Measurements from ENCODE around the gene SULF2. TPM values are rescaled to one million over a fixed set of nuclear protein-coding genes. Genes with fewer than 3 reads are reported as not detected.

The SULF2 gene
- total RNA-seq, 1 experiment from 2014 or later = 3.9 TPM

DNA sequence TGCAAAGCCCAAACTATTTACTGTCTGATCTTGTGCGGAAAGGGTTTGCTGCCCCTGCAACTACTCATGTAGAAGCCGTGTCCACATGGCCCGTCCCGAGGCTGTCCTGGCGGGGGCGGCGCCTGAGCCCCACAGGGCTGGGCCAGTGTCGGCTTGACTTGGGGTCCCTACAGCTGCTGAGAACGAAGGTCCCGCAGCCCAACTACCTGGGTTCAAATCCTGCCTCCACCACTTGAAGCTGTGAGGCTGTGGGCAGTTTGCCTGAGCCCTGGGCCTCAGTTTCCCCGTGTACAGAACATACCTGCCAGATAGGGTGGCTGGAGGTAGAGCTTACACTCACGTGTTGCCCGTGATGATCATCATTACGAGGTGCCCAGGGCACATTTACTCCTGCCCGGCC is 111.1 kb downstream of the SULF2 start:
- no peak for DNase-seq (ENCODE audit: extremely low read depth, low read depth)

- no peak for DNase-seq (ENCODE audit: extremely low read depth, low read depth)
These were observed 111.7 kb downstream of the SULF2 start for GRCh38 chr20:47673671-47673955.

GRCh38 chr20:47672886-47673670 is 112.2 kb downstream of the SULF2 start:
- DNase-seq (ENCODE audit: extremely low read depth, low read depth) = no peak

- no peak for DNase-seq (ENCODE audit: extremely low read depth, low read depth)
These were observed 113.1 kb downstream of the SULF2 start for GRCh38 chr20:47672166-47672565.

GRCh38 chr20:47670913-47671312 is 114.4 kb downstream of the SULF2 start:
- no peak for DNase-seq (ENCODE audit: extremely low read depth, low read depth)

DNA sequence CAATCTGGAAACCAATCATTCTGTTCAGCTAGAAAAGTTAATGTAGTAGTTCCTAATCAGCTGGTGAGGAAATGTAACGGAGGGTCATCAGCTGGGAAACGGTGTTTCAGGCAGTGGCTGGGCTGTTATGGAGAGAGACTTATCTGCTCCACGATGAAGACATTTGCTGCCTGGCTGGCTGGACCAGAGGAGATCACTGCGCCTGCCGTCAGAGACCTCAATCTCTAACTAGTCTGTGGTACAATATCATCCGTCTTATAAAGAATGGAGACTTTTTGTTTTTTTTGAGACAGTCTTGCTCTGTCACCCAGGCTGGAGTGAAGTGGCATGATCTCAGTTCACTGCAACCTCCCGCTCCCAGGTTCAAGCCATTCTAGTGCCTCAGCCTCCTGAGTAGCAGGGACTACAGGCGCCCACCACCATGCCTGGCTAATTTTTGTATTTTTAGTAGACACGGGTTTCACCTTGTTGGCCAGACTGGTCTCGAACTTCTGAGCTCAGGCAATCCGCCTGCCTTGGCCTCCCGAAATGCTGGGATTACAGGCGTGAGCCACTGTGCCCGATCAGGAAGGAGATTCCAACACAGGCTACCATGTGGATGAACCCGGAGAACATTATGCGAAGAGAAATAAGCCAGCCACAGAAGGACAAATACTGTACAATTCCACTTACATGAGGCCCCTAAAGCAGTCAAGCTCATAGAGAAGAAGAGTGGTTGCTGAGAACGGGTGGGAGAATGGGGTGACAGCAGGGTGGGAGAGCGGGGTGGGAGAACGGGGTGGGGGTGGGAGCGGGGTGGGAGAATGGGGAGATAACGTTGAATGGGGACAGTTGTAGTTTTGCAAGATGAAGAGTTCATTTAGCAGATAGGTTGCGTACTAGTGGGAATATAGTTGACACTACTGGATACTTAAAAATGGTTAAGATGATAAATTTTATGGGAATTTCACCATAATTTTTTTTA is 115.1 kb downstream of the SULF2 start:
- DNase-seq (ENCODE audit: extremely low read depth, low read depth) = no peak

DNA sequence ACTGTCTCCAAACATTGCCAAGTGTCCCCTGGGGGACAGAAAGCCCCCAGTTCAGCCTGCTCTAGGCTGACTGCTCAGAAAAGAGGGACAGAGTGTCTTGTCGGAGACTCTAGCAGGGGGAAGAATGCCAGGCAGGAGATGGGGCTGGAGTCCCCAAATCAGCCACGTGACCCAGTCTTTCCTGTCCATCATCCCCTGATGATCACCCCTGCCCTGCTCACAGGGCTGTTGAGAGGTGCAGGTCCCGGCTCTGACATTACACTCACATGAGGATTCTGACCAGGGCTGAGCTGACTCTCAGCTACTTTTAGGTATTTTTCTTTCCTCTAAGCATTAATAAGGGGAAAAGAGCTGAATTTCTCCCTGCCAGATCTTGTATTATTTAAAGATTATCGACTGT is 115.8 kb downstream of the SULF2 start:
- DNase-seq (ENCODE audit: extremely low read depth, low read depth) = no peak

DNA sequence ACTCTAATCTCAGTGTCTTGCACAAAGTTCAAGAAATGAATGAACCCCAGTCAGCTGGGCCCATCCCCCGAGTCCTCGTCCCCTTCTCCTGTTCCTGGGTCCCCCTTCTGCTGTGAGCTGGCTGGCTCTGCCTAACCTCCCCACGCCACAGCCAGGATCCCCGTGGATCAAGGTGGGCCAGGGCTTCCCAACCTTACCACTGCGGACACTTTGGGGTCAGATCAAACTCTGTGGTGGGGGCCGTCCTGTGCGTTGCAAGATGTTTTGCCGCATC is 116.2 kb downstream of the SULF2 start:
- DNase-seq (ENCODE audit: extremely low read depth, low read depth) = no peak

DNA sequence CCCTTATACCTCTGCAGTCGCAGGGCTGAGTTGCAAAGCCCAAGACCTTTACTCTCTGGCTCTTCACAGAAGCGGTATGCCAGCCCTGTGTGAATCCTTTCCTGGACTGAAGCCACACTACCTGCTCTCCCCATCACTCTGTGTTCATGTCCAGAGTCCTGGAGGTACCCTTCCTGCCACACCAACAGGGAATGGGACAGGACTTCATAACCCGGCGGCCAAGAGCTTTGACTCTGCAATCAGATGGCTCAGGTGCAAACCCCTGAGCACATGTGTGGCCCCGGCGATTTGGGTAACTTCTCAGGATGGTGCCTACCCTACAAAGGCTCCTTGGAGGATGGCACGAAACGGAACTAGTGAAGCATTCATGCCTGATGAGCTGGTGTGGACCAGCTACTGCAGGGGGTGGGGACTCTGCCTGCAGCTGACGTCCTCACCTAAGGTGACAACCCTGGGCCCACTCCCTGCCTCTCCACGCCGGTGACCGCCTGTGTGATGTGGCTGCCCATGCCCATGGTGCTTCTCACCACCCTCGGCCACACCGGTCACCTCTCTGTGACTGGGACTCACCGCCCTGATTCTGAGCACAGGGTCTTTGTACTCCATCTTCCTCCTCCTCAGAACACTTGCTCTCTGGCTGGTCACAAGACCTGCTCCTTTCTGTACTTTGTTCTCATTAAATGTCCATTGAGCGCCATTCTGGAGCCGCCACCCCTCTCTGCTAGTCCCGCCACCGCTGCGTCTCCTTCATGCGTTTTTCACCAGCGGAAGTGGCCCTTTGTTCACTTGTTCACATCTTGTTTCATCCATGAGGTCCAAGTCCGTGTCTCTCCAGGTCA is 116.7 kb downstream of the SULF2 start:
- no peak for DNase-seq (ENCODE audit: extremely low read depth, low read depth)

DNA sequence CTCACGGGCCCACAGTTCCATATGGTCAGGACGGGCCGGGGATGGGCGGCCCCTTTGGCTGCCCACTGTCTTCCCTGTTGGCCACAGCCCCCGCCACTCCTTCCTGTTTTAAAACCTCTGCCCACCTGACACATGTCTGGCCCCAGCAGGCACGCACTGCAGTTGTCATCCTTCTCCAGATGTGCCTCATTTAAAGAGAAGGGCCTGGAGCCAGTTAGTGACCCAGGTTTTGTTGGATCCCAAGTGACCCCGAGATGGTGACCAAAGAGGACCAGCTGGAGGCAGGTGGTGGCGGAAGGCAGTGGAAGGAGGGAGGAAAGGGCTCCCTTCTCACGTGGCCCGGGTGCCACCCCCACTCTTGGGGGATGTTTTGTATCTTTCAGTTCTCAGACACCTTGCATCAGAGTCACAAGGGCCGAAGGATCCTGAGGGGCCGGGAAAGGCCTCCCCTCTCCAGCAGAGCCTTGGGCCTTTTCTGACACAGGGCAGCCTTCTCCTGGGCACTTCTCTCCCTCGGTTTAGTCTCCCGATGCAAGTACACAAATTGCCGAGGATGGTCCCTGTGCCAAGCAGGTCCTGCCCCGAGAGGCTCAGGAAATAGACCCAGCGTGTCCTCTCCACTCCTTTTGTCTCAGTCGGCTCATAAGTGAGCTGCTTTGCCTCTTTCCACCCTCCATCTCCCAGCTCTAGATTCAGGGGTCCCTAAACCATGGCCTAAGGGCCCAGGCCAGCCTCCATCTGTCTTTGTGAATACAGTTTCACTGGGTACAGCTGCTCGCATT is 117.6 kb downstream of the SULF2 start:
- DNase-seq (ENCODE audit: extremely low read depth, low read depth) = no peak

DNA sequence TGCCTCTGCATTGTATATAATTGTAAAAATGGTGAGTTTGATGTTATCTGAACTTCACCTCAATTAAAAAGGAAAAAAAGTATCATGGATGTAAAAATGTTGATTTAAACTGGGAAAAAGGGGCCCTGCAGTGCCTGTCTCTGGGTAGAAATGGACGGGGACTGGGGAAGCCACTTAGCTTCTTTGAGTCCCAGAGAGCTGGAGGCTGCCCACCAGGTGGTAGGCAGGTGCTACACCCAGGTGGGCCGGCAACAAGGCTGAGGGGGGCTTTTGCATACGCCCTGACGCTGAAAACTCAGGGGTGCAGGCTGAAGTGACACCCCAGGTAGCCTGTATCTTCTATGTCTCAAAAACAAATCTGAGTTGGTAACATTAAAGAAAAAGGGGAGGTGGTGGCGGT is 118.2 kb downstream of the SULF2 start:
- DNase-seq (ENCODE audit: extremely low read depth, low read depth) = no peak

DNA sequence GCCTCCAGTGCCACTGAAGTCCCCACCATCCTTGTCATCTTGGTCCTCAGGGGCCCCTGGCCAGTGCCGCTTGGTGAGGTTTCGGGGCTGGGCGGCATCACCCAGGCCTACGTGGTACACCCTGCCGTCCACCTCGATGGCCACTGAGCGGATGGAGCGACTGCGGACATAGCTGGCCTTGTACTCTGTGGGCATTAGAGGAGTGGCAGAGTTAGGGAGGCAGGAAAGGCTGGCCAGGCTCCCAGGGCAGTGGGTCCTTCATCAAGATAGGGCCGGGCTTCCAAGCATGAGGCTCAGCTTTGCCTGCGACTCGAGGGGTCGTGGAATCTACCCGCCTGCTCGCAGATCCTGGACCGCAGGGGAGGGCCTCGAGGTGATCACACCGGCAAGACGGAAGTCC is 119.0 kb downstream of the SULF2 start:
- no peak for DNase-seq (ENCODE audit: extremely low read depth, low read depth)

- DNase-seq (ENCODE audit: extremely low read depth, low read depth) = no peak
These were observed 119.9 kb downstream of the SULF2 start for GRCh38 chr20:47665221-47665991.

- no peak for DNase-seq (ENCODE audit: extremely low read depth, low read depth)
These were observed 120.5 kb downstream of the SULF2 start for GRCh38 chr20:47664744-47665143.

DNA sequence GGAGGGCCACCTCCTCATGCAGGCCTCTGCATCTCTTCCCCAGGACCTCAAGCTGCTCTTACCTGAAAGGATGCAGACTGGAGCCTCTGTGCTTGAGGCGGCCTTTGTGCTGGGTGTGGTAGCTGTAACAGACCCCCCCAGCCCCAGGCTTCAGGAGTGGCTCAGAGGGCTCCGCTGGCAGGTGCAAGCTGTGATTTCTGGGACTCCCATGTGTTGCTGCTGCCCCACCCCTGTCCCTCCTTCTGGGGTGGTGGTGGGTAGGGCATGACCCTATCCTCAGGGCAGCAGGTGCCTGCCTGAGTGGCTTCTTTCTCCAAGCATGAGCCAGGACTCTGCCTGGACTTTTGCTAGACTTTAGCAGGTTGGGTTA is 121.2 kb downstream of the SULF2 start:
- DNase-seq (ENCODE audit: extremely low read depth, low read depth) = no peak

DNA sequence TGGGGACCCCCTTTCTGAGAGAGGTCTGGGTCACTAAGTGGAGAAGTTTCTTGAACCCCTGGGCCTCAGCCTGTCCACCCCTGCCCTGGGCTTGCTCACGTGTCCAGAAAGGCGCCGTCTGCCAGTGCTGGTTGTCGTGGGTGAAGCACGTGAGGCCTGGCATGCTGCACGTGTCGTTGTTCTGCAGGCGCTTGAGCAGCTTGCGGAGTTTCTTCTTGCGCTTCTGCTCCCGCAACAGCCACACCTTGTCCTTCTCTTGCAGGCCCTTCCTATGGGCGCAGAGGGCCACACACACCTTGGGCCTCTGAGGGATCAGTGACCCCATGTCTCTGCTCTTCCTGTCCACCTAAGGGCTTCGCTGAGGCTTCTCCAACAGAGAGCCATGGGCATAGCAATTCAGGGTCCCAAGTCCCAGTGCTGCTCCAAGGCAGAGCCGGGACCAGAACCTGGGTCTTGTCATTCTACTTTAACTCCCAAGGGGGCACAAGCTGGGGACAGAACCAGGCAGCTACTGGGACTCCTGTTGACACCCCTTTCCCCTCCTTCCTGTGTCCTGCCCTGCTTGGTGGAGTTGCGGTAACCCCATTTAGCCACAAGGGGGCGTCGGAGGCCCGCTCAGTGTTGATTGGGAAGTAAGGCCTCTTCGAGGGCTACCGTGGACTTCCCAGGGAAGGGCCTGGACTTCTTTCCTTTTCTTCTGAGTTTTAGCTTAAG is 121.8 kb downstream of the SULF2 start:
- DNase-seq (ENCODE audit: extremely low read depth, low read depth) = peak; percentile 74

GRCh38 chr20:47662483-47663353 is 122.6 kb downstream of the SULF2 start:
- no peak for DNase-seq (ENCODE audit: extremely low read depth, low read depth)

GRCh38 chr20:47661714-47662113 is 123.6 kb downstream of the SULF2 start:
- DNase-seq (ENCODE audit: extremely low read depth, low read depth) = no peak
